MM.1S (cell line): Measurements from ENCODE around the gene NUP214.

ENCODE experiments used
- DNase-seq: peaks from one replicate; pipeline ENCODE4 v3.0.0-alpha.2; 2015
- H2AFZ ChIP-seq: fragments of 300-600 bp; sonication (generic); 2 replicates; pipeline ENCODE4 v1.6.0; 2016; ENCODE audit warnings: antibody characterized with exemption, low read length
- H3F3A ChIP-seq: fragments of 300-600 bp; sonication (generic); 2 replicates; pipeline ENCODE4 v1.6.1; 2016; ENCODE audit warnings: mild to moderate bottlenecking, antibody characterized with exemption, low read length, moderate library complexity, mixed read lengths; ENCODE audit not compliant: insufficient read depth
- H3K27ac ChIP-seq: fragments of 300-600 bp; sonication (generic); 2 replicates; pipeline ENCODE4 v1.5.1; 2016; ENCODE audit warnings: mild to moderate bottlenecking, low read length
- H3K27me3 ChIP-seq: fragments of 300-600 bp; sonication (generic); replicated peaks from 2 replicates; pipeline ENCODE4 v1.6.0; 2016; ENCODE audit warnings: low read length; ENCODE audit not compliant: insufficient read depth
- H3K36me3 ChIP-seq: fragments of 300-600 bp; sonication (generic); replicated peaks from 2 replicates; pipeline ENCODE4 v1.6.1; 2016; ENCODE audit warnings: mild to moderate bottlenecking, low read length, mixed read lengths; ENCODE audit not compliant: insufficient read depth
- H3K4me1 ChIP-seq: fragments of 300-600 bp; sonication (generic); 2 replicates; pipeline ENCODE4 v1.6.1; 2016; ENCODE audit warnings: low read length, mixed read lengths
- H3K4me2 ChIP-seq: fragments of 300-600 bp; sonication (generic); 2 replicates; pipeline ENCODE4 v1.6.0; 2016; ENCODE audit warnings: low read depth, low read length
- H3K4me3 ChIP-seq: fragments of 300-600 bp; sonication (generic); 2 replicates; pipeline ENCODE4 v1.5.1; 2016; ENCODE audit warnings: low read length, mixed read lengths
- H3K79me2 ChIP-seq: fragments of 300-600 bp; sonication (generic); 2 replicates; pipeline ENCODE4 v1.6.1; 2016; ENCODE audit warnings: mixed run types, low read length, mixed read lengths
- H3K9ac ChIP-seq: fragments of 300-600 bp; sonication (generic); 2 replicates; pipeline ENCODE4 v1.6.1; 2016; ENCODE audit warnings: low read length, mixed read lengths
- H3K9me2 ChIP-seq: fragments of 300-600 bp; sonication (generic); replicated peaks from 2 replicates; pipeline ENCODE4 v1.6.1; 2016; ENCODE audit warnings: mild to moderate bottlenecking, low read length, mixed read lengths; ENCODE audit not compliant: insufficient read depth
- H3K9me3 ChIP-seq: fragments of 300-600 bp; sonication (generic); replicated peaks from 2 replicates; pipeline ENCODE4 v1.6.1; 2016; ENCODE audit warnings: mild to moderate bottlenecking, low read length, mixed read lengths; ENCODE audit not compliant: insufficient read depth
- H4K20me1 ChIP-seq: fragments of 300-600 bp; sonication (generic); 2 replicates; pipeline ENCODE4 v1.6.1; 2016; ENCODE audit warnings: mild to moderate bottlenecking, low read length, moderate library complexity, mixed read lengths; ENCODE audit not compliant: insufficient read depth
- CTCF ChIP-seq: fragments of 300-600 bp; sonication (generic); IDR thresholded peaks from 2 replicates; pipeline ENCODE4 v1.5.1; 2016; ENCODE audit warnings: antibody characterized with exemption, low read length, mixed read lengths
- EZH2 ChIP-seq: fragments of 300-600 bp; sonication (generic); optimal IDR thresholded peaks from 2 replicates; pipeline ENCODE3; 2017; ENCODE audit warnings: low read depth, mild to moderate bottlenecking, antibody characterized with exemption, low read length, mixed read lengths
- EZH2phosphoT487 ChIP-seq: fragments of 300-600 bp; sonication (generic); IDR thresholded peaks from 2 replicates; pipeline ENCODE4 v1.6.1; 2018; ENCODE audit warnings: antibody characterized with exemption, low read length

The NUP214 gene

GRCh38 chr9:131140550-131140949 is 15.2 kb downstream of the NUP214 start:
- Histone ChIP-seq H3K4me2 (no peak overlapping the region), H3K36me3 (peaks cover 9% of the 10 kb centered on the region; the same call in 1 of the 2 replicates), H3K9me2 (no peaks in the 10 kb centered on the region), H3K27ac (no peak overlapping the region), H3K4me3 (no peak overlapping the region), H4K20me1 (no peaks in the 10 kb centered on the region), H3K4me1 (no peaks in the 10 kb centered on the region), H3K9me3 (no peaks in the 10 kb centered on the region), H3F3A (no peaks in the 10 kb centered on the region), H2AFZ (no peak overlapping the region), H3K27me3 (no peaks in the 10 kb centered on the region), H3K9ac (no peak overlapping the region), H3K79me2 (no peaks in the 10 kb centered on the region)
- no peak for DNase-seq
- no peak for TF ChIP-seq EZH2
- no peak for TF ChIP-seq EZH2phosphoT487
- TF ChIP-seq CTCF, result no peak

- no peak overlapping the region for H3K9ac ChIP-seq
- no peaks in the 10 kb centered on the region for H3K9me3 ChIP-seq
- no peak for TF ChIP-seq EZH2
- no peak for TF ChIP-seq EZH2phosphoT487
- TF ChIP-seq CTCF, result no peak
- H4K20me1 ChIP-seq, result no peaks in the 10 kb centered on the region
- H3K9me2 ChIP-seq, result no peaks in the 10 kb centered on the region
- no peaks in the 10 kb centered on the region for H3K79me2 ChIP-seq
- H3F3A ChIP-seq, result no peaks in the 10 kb centered on the region
- DNase-seq, result no peak
- H3K27me3 ChIP-seq, result no peaks in the 10 kb centered on the region
- no peak overlapping the region for H3K4me3 ChIP-seq
- no peak overlapping the region for H2AFZ ChIP-seq
- H3K36me3 ChIP-seq, result peaks cover 9% of the 10 kb centered on the region; the same call in 1 of the 2 replicates
- H3K4me1 ChIP-seq, result no peaks in the 10 kb centered on the region
- no peak overlapping the region for H3K4me2 ChIP-seq
- H3K27ac ChIP-seq, result no peak overlapping the region
These were observed 16.8 kb downstream of the NUP214 start for GRCh38 chr9:131142160-131142559.

DNA sequence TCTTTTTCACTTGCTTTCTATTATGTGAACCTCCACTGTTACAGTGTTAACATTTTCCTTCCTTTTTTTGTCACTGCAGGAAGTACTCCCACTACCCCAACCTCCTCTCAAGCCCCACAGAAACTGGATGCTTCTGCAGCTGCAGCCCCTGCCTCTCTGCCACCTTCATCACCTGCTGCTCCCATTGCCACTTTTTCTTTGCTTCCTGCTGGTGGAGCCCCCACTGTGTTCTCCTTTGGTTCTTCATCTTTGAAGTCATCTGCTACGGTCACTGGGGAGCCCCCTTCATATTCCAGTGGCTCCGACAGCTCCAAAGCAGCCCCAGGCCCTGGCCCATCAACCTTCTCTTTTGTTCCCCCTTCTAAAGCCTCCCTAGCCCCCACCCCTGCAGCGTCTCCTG is 18.8 kb downstream of the NUP214 start:
- Histone ChIP-seq H3K27me3 (no peaks in the 10 kb centered on the region), H3K4me3 (no peak overlapping the region), H3K27ac (no peak overlapping the region), H3K9me3 (no peaks in the 10 kb centered on the region), H3K4me1 (no peaks in the 10 kb centered on the region), H3K36me3 (peaks cover 9% of the 10 kb centered on the region; the same call in 1 of the 2 replicates), H2AFZ (no peak overlapping the region), H3K4me2 (no peak overlapping the region), H3K9ac (no peak overlapping the region), H4K20me1 (no peaks in the 10 kb centered on the region), H3K9me2 (no peaks in the 10 kb centered on the region), H3F3A (no peaks in the 10 kb centered on the region), H3K79me2 (no peaks in the 10 kb centered on the region)
- TF ChIP-seq CTCF (no peak), EZH2phosphoT487 (no peak), EZH2 (no peak)
- no peak for DNase-seq
